Kidney epithelial cell (primary cell): Measurements from ENCODE around the gene TCP11. TPM values are rescaled to one million over a fixed set of nuclear protein-coding genes. Genes with fewer than 3 reads are reported as not detected.

Source experiments
- DNase-seq: peaks from one replicate; pipeline ENCODE4 v3.0.0-alpha.2; 2010; ENCODE audit warnings: low read depth
- H3K27me3 ChIP-seq: 2 replicates; pipeline ENCODE4 v1.6.0; 2011; ENCODE audit warnings: low read length; ENCODE audit not compliant: control insufficient read depth, insufficient read depth
- H3K36me3 ChIP-seq: 2 replicates; pipeline ENCODE4 v1.5.1; 2011; ENCODE audit warnings: low read length; ENCODE audit not compliant: control insufficient read depth, insufficient read depth
- H3K4me3 ChIP-seq: 2 replicates; pipeline ENCODE4 v1.5.1; 2011; ENCODE audit warnings: low read depth, mild to moderate bottlenecking, control low read depth, low read length
- total RNA-seq: library from RNA; depleted of rRNA; stranded (reverse); fragments of >200 nt; gene quantifications from 2 replicates; pipeline ENCODE4 v1.2.3, GENCODE V29; 2015
- TF ChIP-seq, protein P1 (sequence below): IDR thresholded peaks from 2 replicates; pipeline ENCODE4 v1.5.1; 2011; ENCODE audit warnings: mild to moderate bottlenecking, moderate library complexity, low read length, control low read depth, inconsistent platforms; ENCODE audit not compliant: insufficient read depth, poor library complexity, severe bottlenecking

The TCP11 gene
- total RNA-seq, 1 donor from 2014 or later: not detected

- H3K27me3 ChIP-seq: no peaks in the 10 kb centered on the region
- TF ChIP-seq, protein P1, sequence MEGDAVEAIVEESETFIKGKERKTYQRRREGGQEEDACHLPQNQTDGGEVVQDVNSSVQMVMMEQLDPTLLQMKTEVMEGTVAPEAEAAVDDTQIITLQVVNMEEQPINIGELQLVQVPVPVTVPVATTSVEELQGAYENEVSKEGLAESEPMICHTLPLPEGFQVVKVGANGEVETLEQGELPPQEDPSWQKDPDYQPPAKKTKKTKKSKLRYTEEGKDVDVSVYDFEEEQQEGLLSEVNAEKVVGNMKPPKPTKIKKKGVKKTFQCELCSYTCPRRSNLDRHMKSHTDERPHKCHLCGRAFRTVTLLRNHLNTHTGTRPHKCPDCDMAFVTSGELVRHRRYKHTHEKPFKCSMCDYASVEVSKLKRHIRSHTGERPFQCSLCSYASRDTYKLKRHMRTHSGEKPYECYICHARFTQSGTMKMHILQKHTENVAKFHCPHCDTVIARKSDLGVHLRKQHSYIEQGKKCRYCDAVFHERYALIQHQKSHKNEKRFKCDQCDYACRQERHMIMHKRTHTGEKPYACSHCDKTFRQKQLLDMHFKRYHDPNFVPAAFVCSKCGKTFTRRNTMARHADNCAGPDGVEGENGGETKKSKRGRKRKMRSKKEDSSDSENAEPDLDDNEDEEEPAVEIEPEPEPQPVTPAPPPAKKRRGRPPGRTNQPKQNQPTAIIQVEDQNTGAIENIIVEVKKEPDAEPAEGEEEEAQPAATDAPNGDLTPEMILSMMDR: no peak
- H3K4me3 ChIP-seq: no peak overlapping the region
- H3K36me3 ChIP-seq: no peaks in the 10 kb centered on the region
- DNase-seq: no peak
Observed at GRCh38 chr6:35170166-35170565, 29.0 kb upstream of the TCP11 start.

- no peak overlapping the region for H3K4me3 ChIP-seq
- H3K27me3 ChIP-seq: no peaks in the 10 kb centered on the region
- TF ChIP-seq, protein P1: no peak
- no peaks in the 10 kb centered on the region for H3K36me3 ChIP-seq
- DNase-seq: no peak
Observed at GRCh38 chr6:35168461-35168861, 27.3 kb upstream of the TCP11 start.

GRCh38 chr6:35167505-35167904 lies 26.4 kb upstream of the TCP11 start:
- TF ChIP-seq, protein P1: no peak
- H3K27me3 ChIP-seq: no peaks in the 10 kb centered on the region
- no peak overlapping the region for H3K4me3 ChIP-seq
- DNase-seq: no peak
- H3K36me3 ChIP-seq: no peaks in the 10 kb centered on the region

DNA sequence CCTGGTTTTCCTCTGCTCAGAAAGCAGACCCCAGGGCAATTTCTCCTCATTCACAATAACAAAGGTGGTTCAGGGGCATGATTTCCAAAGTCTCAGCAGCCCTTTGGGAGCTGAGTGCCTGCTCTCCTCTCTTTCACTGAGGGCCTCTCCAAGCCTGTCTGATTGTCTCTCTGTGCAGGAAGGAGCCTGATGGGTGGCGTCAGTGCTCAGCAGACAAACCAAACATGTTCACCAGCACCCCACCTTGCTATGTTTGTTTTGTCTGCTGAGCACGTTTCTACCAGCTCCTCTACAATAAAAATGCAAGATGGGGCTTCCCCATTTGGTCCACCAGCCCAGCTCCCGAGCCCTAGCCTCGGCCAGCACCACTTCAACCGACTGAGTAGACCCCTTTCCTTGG lies 25.4 kb upstream of the TCP11 start:
- no peaks in the 10 kb centered on the region for H3K36me3 ChIP-seq
- DNase-seq: no peak
- no peak overlapping the region for H3K4me3 ChIP-seq
- no peaks in the 10 kb centered on the region for H3K27me3 ChIP-seq
- TF ChIP-seq, protein P1: no peak

DNA sequence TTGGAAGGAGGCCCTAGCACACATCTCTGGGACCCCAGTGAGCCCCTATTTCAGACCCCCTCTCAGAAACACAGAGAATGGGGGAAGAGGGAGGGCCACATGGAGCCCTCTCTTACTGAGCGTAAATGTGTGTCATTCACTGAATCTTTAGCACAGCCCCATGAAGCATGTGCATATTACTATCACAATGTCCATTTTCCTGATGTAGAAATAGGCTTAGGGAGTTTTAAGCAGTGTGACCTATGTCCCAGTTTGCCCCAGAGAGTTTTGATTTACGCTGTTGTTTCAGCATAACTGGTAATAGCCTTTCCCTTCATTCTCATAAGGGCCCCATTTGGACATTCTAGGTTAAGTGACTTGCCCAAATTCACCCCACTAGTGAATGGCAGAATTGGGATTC lies 25.0 kb upstream of the TCP11 start:
- no peak for DNase-seq
- no peak overlapping the region for H3K4me3 ChIP-seq
- H3K36me3 ChIP-seq: no peaks in the 10 kb centered on the region
- TF ChIP-seq, protein P1: no peak
- H3K27me3 ChIP-seq: no peaks in the 10 kb centered on the region

GRCh38 chr6:35165630-35166071 lies 24.5 kb upstream of the TCP11 start:
- TF ChIP-seq, protein P1: no peak
- Histone ChIP-seq H3K36me3 (no peaks in the 10 kb centered on the region), H3K27me3 (no peaks in the 10 kb centered on the region), H3K4me3 (no peak overlapping the region)
- DNase-seq: no peak
